Chondrocyte (in vitro differentiated cells): ENCODE results near the gene ARHGEF26. TPM values are rescaled to one million over a fixed set of nuclear protein-coding genes. Genes with fewer than 3 reads are reported as not detected.

Experiments used
- DNase-seq: peaks from one replicate; pipeline ENCODE4 v3.0.0; 2021; ENCODE audit warnings: mixed read lengths, low spot score
- H3K27ac Mint-ChIP-seq: one replicate; pipeline ENCODE4 v1.8.0; 2021; ENCODE audit warnings: mild to moderate bottlenecking, moderate library complexity, mixed read lengths; ENCODE audit not compliant: unreplicated experiment
- H3K27me3 Mint-ChIP-seq: 2 replicates; pipeline ENCODE4 v1.8.0; 2021; ENCODE audit warnings: low read depth, mixed read lengths
- H3K36me3 Mint-ChIP-seq: 2 replicates; pipeline ENCODE4 v1.8.0; 2021; ENCODE audit warnings: low read depth, mixed read lengths
- H3K4me1 Mint-ChIP-seq: 2 replicates; pipeline ENCODE4 v1.8.0; 2021; ENCODE audit warnings: low read depth, mild to moderate bottlenecking, mixed read lengths
- H3K4me3 Mint-ChIP-seq: one replicate; pipeline ENCODE4 v1.8.0; 2021; ENCODE audit warnings: mild to moderate bottlenecking, moderate library complexity, mixed read lengths; ENCODE audit not compliant: unreplicated experiment
- H3K9me3 Mint-ChIP-seq: 2 replicates; pipeline ENCODE4 v1.8.0; 2021; ENCODE audit warnings: low read depth, mixed read lengths
- CTCF ChIP-seq: fragments of 200-600 bp; sonication (generic); IDR thresholded peaks from 2 replicates; pipeline ENCODE4 v1.5.0; 2021; ENCODE audit warnings: antibody characterized with exemption, mild to moderate bottlenecking, moderate library complexity
- total RNA-seq: library from RNA; stranded (reverse); gene quantifications from 3 replicates; pipeline ENCODE4 v1.2.1, GENCODE V29; 2021

The ARHGEF26 gene
- total RNA-seq, 1 donor from 2014 or later = 3.5 TPM

- no peaks in the 10 kb centered on the region for H3K9me3 Mint-ChIP-seq
Observed at GRCh38 chr3:154125378-154126030, 4.3 kb downstream of the ARHGEF26 start.

GRCh38 chr3:154126651-154127050 is 5.5 kb downstream of the ARHGEF26 start:
- Mint-ChIP-seq H3K4me1 (peaks cover 34% of the 10 kb centered on the region), H3K27ac (no peak overlapping the region), H3K27me3 (no peaks in the 10 kb centered on the region), H3K4me3 (no peak overlapping the region), H3K36me3 (no peaks in the 10 kb centered on the region), H3K9me3 (no peaks in the 10 kb centered on the region)
- DNase-seq = no peak
- TF ChIP-seq CTCF = no peak

More at GRCh38 chr3:154125378-154126030, 4.3 kb downstream of the ARHGEF26 start:
- H3K4me1 Mint-ChIP-seq = peaks cover 40% of the 10 kb centered on the region
- TF ChIP-seq CTCF = no peak
- no peaks in the 10 kb centered on the region for H3K36me3 Mint-ChIP-seq
- no peaks in the 10 kb centered on the region for H3K27me3 Mint-ChIP-seq
- no peak overlapping the region for H3K27ac Mint-ChIP-seq
- DNase-seq = no peak
- H3K4me3 Mint-ChIP-seq = no peak overlapping the region

- Mint-ChIP-seq H3K4me3 (no peak overlapping the region), H3K9me3 (no peaks in the 10 kb centered on the region)
- TF ChIP-seq CTCF = no peak
Observed at GRCh38 chr3:154129625-154130024, 8.4 kb downstream of the ARHGEF26 start.

GRCh38 chr3:154130540-154130939 is 9.3 kb downstream of the ARHGEF26 start:
- H3K4me3 Mint-ChIP-seq = no peak overlapping the region
- no peaks in the 10 kb centered on the region for H3K36me3 Mint-ChIP-seq
- H3K27me3 Mint-ChIP-seq = no peaks in the 10 kb centered on the region
- no peak for DNase-seq
- H3K9me3 Mint-ChIP-seq = no peaks in the 10 kb centered on the region
- H3K27ac Mint-ChIP-seq = no peak overlapping the region
- no peak for TF ChIP-seq CTCF
- peaks cover 5% of the 10 kb centered on the region for H3K4me1 Mint-ChIP-seq

More at GRCh38 chr3:154129625-154130024, 8.4 kb downstream of the ARHGEF26 start:
- Mint-ChIP-seq H3K27ac (no peak overlapping the region), H3K27me3 (no peaks in the 10 kb centered on the region), H3K4me1 (peaks cover 13% of the 10 kb centered on the region), H3K36me3 (no peaks in the 10 kb centered on the region)
- DNase-seq = no peak

- no peak for DNase-seq
- H3K4me3 Mint-ChIP-seq = no peak overlapping the region
- H3K27me3 Mint-ChIP-seq = no peaks in the 10 kb centered on the region
- no peaks in the 10 kb centered on the region for H3K36me3 Mint-ChIP-seq
- no peaks in the 10 kb centered on the region for H3K9me3 Mint-ChIP-seq
- no peak overlapping the region for H3K27ac Mint-ChIP-seq
- no peaks in the 10 kb centered on the region for H3K4me1 Mint-ChIP-seq
- no peak for TF ChIP-seq CTCF
Observed at GRCh38 chr3:154131830-154132229, 10.6 kb downstream of the ARHGEF26 start.
